Upper lobe of left lung (tissue), 6 donors: ENCODE results near the gene TACC2. TPM values are rescaled to one million over a fixed set of nuclear protein-coding genes. Genes with fewer than 3 reads are reported as not detected.

ENCODE experiments used
- ATAC-seq, 2 donors: fragments of 200-7000 bp; cut with Tn5 transposase; one replicate each; pipeline ENCODE4 v1.9.1; 2022; ENCODE audit warnings: mild to moderate bottlenecking in 2 of 2, moderate library complexity in 2 of 2; ENCODE audit not compliant: low FRiP score in 2 of 2
- DNase-seq, 2 donors: peaks; one replicate each; pipeline ENCODE4 v3.0.0-alpha.2; 2019 to 2020
- H3K27ac ChIP-seq, 4 donors: fragments of 200-600 bp; sonication (generic); one replicate each; pipeline ENCODE4 v1.5.1; 2016 to 2019
- H3K27me3 ChIP-seq, 4 donors: fragments of 200-600 bp; sonication (generic); one replicate each; pipeline ENCODE4 v1.5.1; 2017 to 2019
- H3K36me3 ChIP-seq, 4 donors: fragments of 200-600 bp; sonication (generic); one replicate each; pipeline ENCODE4 v1.5.1; 2016 to 2019
- H3K4me1 ChIP-seq, 4 donors: fragments of 200-600 bp; sonication (generic); one replicate each; pipeline ENCODE4 v1.5.1; 2018 to 2019
- H3K4me3 ChIP-seq, 4 donors: fragments of 200-600 bp; sonication (generic); one replicate each; pipeline ENCODE4 v1.5.1; 2017 to 2019; ENCODE audit warnings: mild to moderate bottlenecking in 2 of 4, moderate library complexity in 1 of 4
- H3K9me3 ChIP-seq, 4 donors: fragments of 200-600 bp; sonication (generic); one replicate each; pipeline ENCODE4 v1.5.1; 2018 to 2019
- CTCF ChIP-seq, 6 experiments: fragments of 450-650 bp in 4 of 6; fragments of 200-600 bp in 2 of 6; sonication (generic) in 2 of 6; IDR thresholded peaks; one replicate each; pipeline ENCODE4 v1.5.1; 2016 to 2019; ENCODE audit warnings: antibody characterized with exemption in 6 of 6
- EP300 ChIP-seq, 4 donors: sonication (generic); formaldehyde crosslinking; IDR thresholded peaks; one replicate each; pipeline ENCODE4 v1.5.1; 2017; ENCODE audit warnings: antibody characterized with exemption in 4 of 4, control low read depth in 2 of 4
- POLR2A ChIP-seq, 4 donors: fragments of 450-650 bp; IDR thresholded peaks; one replicate each; pipeline ENCODE4 v1.5.1; 2016 to 2017; ENCODE audit warnings: antibody characterized with exemption in 4 of 4, mild to moderate bottlenecking in 2 of 4
- POLR2AphosphoS5 ChIP-seq, 2 donors: sonication (generic); formaldehyde crosslinking; IDR thresholded peaks; one replicate each; pipeline ENCODE4 v1.5.1; 2017; ENCODE audit warnings: antibody characterized with exemption in 2 of 2
- WGBS, 2 donors: methylation state at CpG; one replicate each; pipeline ENCODE4 v1.1.5; 2017 to 2018; 5-methylcytosine and 5-hydroxymethylcytosine counted together
- total RNA-seq, 6 donors: library from RNA; depleted of rRNA in 4 of 6; stranded (reverse); fragments of >200 nt in 4 of 6; gene quantifications; one replicate each; pipeline versions ENCODE4 v1.1.0 to v1.2.1, GENCODE V29; 2016 to 2021
- donor health status: DM: no; HTN: no; CAD: no; lungs with moderate emphysema.
- donor health status: DM: no; HTN: yes; CAD: no; lungs with severe emphysema.

TACC2 gene
- total RNA-seq, 6 donors from 2014 or later, result 158 to 701 (median 386) TPM

- 64 to 81% methylated on average over 2 of the region's 2 CpGs for WGBS, 2 donors
- no peak for ATAC-seq
- no peak for DNase-seq
- Histone ChIP-seq H3K27ac (no peak overlapping the region), H3K4me1 (peaks cover 51 to 66% (median 61%) of the 10 kb centered on the region in 4 donors), H3K4me3 (no peak overlapping the region), H3K9me3 (no peaks in the 10 kb centered on the region), H3K27me3 (no peaks in the 10 kb centered on the region), H3K36me3 (peaks cover 0 to 58% (median 25%) of the 10 kb centered on the region in 4 donors)
- TF ChIP-seq POLR2AphosphoS5 (IDR thresholded peaks at IDR 0.05), result no peak
- no peak for TF ChIP-seq EP300 (IDR thresholded peaks at IDR 0.05)
- no peak for TF ChIP-seq CTCF (IDR thresholded peaks at IDR 0.05)
- no peak for TF ChIP-seq POLR2A (IDR thresholded peaks at IDR 0.05)
Measured at GRCh38 chr10:122144199-122144598, 155.2 kb downstream of the TACC2 start.

- Histone ChIP-seq H3K27me3 (no peaks in the 10 kb centered on the region), H3K9me3 (no peaks in the 10 kb centered on the region), H3K27ac (no peak overlapping the region), H3K4me1 (peaks cover 51 to 66% (median 61%) of the 10 kb centered on the region in 4 donors), H3K4me3 (no peak overlapping the region), H3K36me3 (peaks cover 0 to 60% (median 27%) of the 10 kb centered on the region in 4 donors)
- ATAC-seq, result no peak
- 73 to 95% methylated on average over 2 of the region's 2 CpGs for WGBS, 2 donors
- DNase-seq, result no peak
- TF ChIP-seq EP300 (IDR thresholded peaks at IDR 0.05) (no peak), POLR2AphosphoS5 (IDR thresholded peaks at IDR 0.05) (no peak), POLR2A (IDR thresholded peaks at IDR 0.05) (no peak), CTCF (IDR thresholded peaks at IDR 0.05) (no peak)
Measured at GRCh38 chr10:122145113-122145512, 156.2 kb downstream of the TACC2 start.

- no peaks in the 10 kb centered on the region for H3K9me3 ChIP-seq
- WGBS, 2 donors, result 71 to 81% methylated on average over 7 of the region's 7 CpGs
- no peak for DNase-seq
Measured at GRCh38 chr10:122147663-122148062, 158.7 kb downstream of the TACC2 start.

GRCh38 chr10:122148876-122149560 is 160.1 kb downstream of the TACC2 start:
- peaks cover 23 to 46% (median 28%) of the 10 kb centered on the region in 4 donors for H3K4me1 ChIP-seq
- ATAC-seq (peak; percentile 7 to 50), DNase-seq (no peak)
- no peaks in the 10 kb centered on the region for H3K27me3 ChIP-seq
- no peaks in the 10 kb centered on the region for H3K9me3 ChIP-seq
- H3K27ac ChIP-seq, result peak overlapping the region; percentile 37 to 64 (median 42)
- peaks cover 0 to 61% (median 22%) of the 10 kb centered on the region in 4 donors for H3K36me3 ChIP-seq
- H3K4me3 ChIP-seq, result no peak overlapping the region
- WGBS, 2 donors, result 52 to 54% methylated on average over 10 to 15 of the region's 15 CpGs
- TF ChIP-seq CTCF (IDR thresholded peaks at IDR 0.05), result no peak
- TF ChIP-seq EP300 (IDR thresholded peaks at IDR 0.05), result no peak
- TF ChIP-seq POLR2A (IDR thresholded peaks at IDR 0.05), result no peak
- TF ChIP-seq POLR2AphosphoS5 (IDR thresholded peaks at IDR 0.05), result peak in 1 of 2 donors; percentile 7

More at GRCh38 chr10:122147663-122148062, 158.7 kb downstream of the TACC2 start:
- Histone ChIP-seq H3K4me1 (peaks cover 28 to 55% (median 37%) of the 10 kb centered on the region in 4 donors), H3K27me3 (no peaks in the 10 kb centered on the region), H3K36me3 (peaks cover 0 to 68% (median 29%) of the 10 kb centered on the region in 4 donors), H3K27ac (no peak overlapping the region), H3K4me3 (no peak overlapping the region)
- no peak for ATAC-seq
- no peak for TF ChIP-seq POLR2A (IDR thresholded peaks at IDR 0.05)
- TF ChIP-seq CTCF (IDR thresholded peaks at IDR 0.05), result no peak
- TF ChIP-seq EP300 (IDR thresholded peaks at IDR 0.05), result no peak
- TF ChIP-seq POLR2AphosphoS5 (IDR thresholded peaks at IDR 0.05), result no peak
